HepG2 (cell line): ENCODE results near the gene SPOPL.

ENCODE experiments used
- CTCF ChIP-seq: sonication (generic); formaldehyde crosslinking; IDR thresholded peaks from 2 replicates; pipeline ENCODE4 v1.5.0; 2020; ENCODE audit warnings: mild to moderate bottlenecking, missing genetic modification reagents, moderate library complexity
- EZH2 ChIP-seq: conservative IDR thresholded peaks from 2 replicates; pipeline ENCODE4 v1.6.1; 2012; ENCODE audit warnings: mild to moderate bottlenecking, low read depth, low read length, moderate library complexity
- FOSL1 ChIP-seq: sonication (generic); formaldehyde crosslinking; IDR thresholded peaks from 2 replicates; pipeline ENCODE4 v1.9.0; 2021; ENCODE audit warnings: missing genetic modification reagents, borderline replicate concordance
- HNRNPH1 ChIP-seq: fragments of 200-400 bp; formaldehyde crosslinking; optimal IDR thresholded peaks from 2 replicates; pipeline ENCODE3; 2017; ENCODE audit warnings: mild to moderate bottlenecking, low read depth, low read length
- RCOR2 ChIP-seq: IDR thresholded peaks from 2 replicates; pipeline ENCODE4 v1.6.1; 2016; ENCODE audit warnings: missing biosample characterization, missing genetic modification reagents
- SOX5 ChIP-seq: IDR thresholded peaks from 2 replicates; pipeline ENCODE4 v1.6.1; 2016; ENCODE audit warnings: borderline replicate concordance
- ZBTB43 ChIP-seq: sonication (generic); formaldehyde crosslinking; conservative IDR thresholded peaks from 2 replicates; pipeline ENCODE4 v1.4.0; 2020; ENCODE audit warnings: missing genetic modification reagents
- ZNF816 ChIP-seq: sonication (generic); formaldehyde crosslinking; IDR thresholded peaks from 2 replicates; pipeline ENCODE4 v1.8.0; 2022; ENCODE audit warnings: missing genetic modification reagents, mild to moderate bottlenecking, borderline replicate concordance
- ZZZ3 ChIP-seq: sonication (generic); formaldehyde crosslinking; IDR thresholded peaks from 2 replicates; pipeline ENCODE4 v1.4.0; 2020; ENCODE audit warnings: missing genetic modification reagents, mild to moderate bottlenecking, borderline replicate concordance
- TF ChIP-seq, protein P1 (sequence below): sonication (generic); formaldehyde crosslinking; IDR thresholded peaks from 2 replicates; pipeline ENCODE4 v1.4.0; 2020; ENCODE audit warnings: mild to moderate bottlenecking, missing genetic modification reagents
- TF ChIP-seq, protein P2 (sequence below), 2 experiments: fragments of 450-650 bp in 1 of 2; sonication (generic) in 1 of 2; formaldehyde crosslinking in 1 of 2; IDR thresholded peaks; 2 replicates each; pipeline versions ENCODE4 v1.6.1 to v1.8.0; 2016 to 2022; ENCODE audit warnings: antibody characterized with exemption in 1 of 2, mild to moderate bottlenecking in 1 of 2, missing genetic modification reagents in 1 of 2

- TF ChIP-seq ZZZ3 (CRISPR knock-in tag): no peak
- TF ChIP-seq, protein P1, sequence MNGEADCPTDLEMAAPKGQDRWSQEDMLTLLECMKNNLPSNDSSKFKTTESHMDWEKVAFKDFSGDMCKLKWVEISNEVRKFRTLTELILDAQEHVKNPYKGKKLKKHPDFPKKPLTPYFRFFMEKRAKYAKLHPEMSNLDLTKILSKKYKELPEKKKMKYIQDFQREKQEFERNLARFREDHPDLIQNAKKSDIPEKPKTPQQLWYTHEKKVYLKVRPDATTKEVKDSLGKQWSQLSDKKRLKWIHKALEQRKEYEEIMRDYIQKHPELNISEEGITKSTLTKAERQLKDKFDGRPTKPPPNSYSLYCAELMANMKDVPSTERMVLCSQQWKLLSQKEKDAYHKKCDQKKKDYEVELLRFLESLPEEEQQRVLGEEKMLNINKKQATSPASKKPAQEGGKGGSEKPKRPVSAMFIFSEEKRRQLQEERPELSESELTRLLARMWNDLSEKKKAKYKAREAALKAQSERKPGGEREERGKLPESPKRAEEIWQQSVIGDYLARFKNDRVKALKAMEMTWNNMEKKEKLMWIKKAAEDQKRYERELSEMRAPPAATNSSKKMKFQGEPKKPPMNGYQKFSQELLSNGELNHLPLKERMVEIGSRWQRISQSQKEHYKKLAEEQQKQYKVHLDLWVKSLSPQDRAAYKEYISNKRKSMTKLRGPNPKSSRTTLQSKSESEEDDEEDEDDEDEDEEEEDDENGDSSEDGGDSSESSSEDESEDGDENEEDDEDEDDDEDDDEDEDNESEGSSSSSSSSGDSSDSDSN (CRISPR knock-in tag): no peak
- TF ChIP-seq HNRNPH1: no peak
- TF ChIP-seq CTCF (CRISPR knock-in tag): no peak
- TF ChIP-seq, protein P2, sequence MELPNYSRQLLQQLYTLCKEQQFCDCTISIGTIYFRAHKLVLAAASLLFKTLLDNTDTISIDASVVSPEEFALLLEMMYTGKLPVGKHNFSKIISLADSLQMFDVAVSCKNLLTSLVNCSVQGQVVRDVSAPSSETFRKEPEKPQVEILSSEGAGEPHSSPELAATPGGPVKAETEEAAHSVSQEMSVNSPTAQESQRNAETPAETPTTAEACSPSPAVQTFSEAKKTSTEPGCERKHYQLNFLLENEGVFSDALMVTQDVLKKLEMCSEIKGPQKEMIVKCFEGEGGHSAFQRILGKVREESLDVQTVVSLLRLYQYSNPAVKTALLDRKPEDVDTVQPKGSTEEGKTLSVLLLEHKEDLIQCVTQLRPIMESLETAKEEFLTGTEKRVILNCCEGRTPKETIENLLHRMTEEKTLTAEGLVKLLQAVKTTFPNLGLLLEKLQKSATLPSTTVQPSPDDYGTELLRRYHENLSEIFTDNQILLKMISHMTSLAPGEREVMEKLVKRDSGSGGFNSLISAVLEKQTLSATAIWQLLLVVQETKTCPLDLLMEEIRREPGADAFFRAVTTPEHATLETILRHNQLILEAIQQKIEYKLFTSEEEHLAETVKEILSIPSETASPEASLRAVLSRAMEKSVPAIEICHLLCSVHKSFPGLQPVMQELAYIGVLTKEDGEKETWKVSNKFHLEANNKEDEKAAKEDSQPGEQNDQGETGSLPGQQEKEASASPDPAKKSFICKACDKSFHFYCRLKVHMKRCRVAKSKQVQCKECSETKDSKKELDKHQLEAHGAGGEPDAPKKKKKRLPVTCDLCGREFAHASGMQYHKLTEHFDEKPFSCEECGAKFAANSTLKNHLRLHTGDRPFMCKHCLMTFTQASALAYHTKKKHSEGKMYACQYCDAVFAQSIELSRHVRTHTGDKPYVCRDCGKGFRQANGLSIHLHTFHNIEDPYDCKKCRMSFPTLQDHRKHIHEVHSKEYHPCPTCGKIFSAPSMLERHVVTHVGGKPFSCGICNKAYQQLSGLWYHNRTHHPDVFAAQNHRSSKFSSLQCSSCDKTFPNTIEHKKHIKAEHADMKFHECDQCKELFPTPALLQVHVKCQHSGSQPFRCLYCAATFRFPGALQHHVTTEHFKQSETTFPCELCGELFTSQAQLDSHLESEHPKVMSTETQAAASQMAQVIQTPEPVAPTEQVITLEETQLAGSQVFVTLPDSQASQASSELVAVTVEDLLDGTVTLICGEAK (IDR thresholded peaks at IDR 0.05): no peak
- TF ChIP-seq, protein P2 (CRISPR knock-in tag; IDR thresholded peaks at IDR 0.05): no peak
- TF ChIP-seq ZBTB43 (CRISPR knock-in tag): no peak
- TF ChIP-seq EZH2: no peak
- no peak for TF ChIP-seq SOX5 (CRISPR knock-in tag)
- no peak for TF ChIP-seq ZNF816 (CRISPR knock-in tag)
- TF ChIP-seq RCOR2 (CRISPR knock-in tag): no peak
- no peak for TF ChIP-seq FOSL1 (CRISPR knock-in tag)
Measured at GRCh38 chr2:138474100-138474825, 27.3 kb upstream of the SPOPL start.
